ENCODE results near the gene SKA1.
A peak's percentile ranks its signal among the peaks of the same experiment; 100 is the strongest.
"Not testable (repeated sequence)": the region's sequence is repeated elsewhere in the genome, so short reads cannot be mapped to it uniquely, and the experiment has no call there.

The SKA1 gene

DNA sequence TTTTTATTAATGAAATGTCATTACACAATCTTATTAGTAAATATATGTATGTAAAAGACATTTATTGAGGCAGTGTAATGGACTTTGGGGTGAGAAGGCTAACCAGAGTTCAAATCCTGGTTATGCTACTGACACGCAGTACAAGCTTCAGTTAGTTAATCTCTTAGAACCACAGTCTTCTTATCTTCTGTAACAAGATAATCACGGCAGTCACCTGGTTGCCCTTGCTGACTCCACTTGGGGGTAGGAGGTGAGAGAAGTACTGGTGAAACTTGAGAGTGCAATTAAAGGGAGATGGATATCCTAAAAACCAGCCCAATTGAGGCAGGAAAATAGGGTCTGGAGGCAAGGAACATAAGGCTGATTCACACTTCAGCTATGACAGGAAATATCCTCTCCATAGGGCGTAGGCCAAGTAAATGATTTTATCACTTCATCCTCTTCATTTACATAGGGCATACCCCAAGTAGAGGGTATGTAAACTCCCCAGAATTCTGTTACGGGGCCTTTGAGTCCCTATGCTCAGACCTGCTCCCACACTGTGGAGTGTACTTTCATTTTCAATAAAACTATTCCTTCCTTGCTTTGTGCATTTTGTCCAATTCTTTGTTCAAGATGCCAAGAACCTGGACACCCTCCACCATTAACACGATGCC lies 21.3 kb downstream of the SKA1 start:
- DNase-seq: peak; percentile 42

DNA sequence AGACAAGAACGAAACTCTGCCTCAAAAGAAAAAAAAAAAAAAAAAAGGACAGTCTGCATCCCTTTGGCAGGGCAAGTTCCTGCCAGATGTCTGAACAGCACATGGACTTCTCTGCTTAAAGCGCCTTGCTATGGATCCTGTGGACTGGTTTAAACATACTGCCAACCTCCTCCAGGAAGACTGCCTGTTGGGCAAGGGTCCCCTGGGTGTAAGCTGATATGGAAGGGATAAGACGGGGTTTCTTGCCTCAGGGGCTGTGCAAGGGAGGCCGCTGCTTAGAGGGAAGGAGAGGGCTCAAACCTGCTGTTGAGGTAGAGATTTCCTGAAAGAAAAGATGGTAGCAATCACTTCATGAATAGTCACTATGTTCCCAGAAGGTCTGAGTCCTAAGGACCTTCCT lies 22.2 kb downstream of the SKA1 start:
- DNase-seq: no peak

DNA sequence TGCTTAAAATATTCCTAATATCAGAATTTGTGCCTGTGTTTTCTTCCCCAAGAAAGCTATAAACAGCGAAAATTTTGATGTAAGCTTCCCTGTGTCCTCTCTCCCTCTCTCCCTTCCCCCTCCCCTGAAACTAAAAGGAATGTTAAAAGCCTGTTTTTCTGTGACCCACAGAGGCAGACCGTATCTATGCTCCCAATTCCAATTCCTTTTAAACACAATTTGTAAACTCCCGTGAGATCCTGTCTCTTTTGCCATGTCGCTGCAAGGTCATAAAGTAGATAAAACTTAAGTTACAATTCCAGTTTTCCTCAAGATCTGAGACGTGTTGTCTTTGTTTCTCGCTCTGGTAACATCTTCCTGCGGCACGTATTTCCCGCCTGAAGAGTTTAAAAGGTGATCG lies 23.3 kb downstream of the SKA1 start:
- no peak for DNase-seq

DNA sequence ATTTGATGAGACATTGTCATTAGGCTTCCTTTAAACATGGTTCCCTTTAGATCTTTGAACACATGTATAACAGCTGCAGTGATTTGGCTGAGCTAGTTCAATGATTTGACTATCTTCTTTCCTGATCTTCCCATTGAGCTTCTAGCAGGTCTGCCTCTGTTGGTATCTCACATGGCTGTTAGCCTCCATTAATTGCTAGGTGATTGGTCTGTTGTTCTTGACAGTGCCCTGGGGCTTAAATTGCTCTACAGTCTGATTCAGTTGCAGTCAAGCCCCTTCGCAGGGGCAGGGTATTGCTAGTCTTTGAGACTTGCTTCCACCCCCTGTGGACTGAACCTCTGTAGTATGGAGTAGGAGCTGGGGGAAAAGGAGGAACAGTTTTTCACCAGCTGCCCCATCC lies 24.1 kb downstream of the SKA1 start:
- no peak for DNase-seq

DNA sequence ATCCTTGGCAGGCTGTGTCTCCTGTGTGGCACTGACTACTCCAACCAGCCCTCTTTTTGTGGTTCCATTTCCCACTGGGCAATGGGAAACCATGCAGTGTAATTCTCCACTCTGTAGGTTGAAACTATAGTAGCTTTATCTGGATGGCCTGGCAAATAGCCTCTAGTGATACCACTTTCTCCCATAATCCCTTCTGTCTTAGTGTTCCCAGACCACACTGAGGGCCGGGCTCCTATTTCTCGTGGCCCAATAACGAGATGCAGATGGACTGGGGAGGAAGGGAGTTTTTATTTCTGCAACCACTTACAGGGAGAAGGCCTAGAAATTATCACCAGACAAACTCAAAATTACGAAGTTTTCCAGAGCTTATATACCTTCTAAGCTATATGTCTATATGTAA lies 24.7 kb downstream of the SKA1 start:
- no peak for DNase-seq

DNA sequence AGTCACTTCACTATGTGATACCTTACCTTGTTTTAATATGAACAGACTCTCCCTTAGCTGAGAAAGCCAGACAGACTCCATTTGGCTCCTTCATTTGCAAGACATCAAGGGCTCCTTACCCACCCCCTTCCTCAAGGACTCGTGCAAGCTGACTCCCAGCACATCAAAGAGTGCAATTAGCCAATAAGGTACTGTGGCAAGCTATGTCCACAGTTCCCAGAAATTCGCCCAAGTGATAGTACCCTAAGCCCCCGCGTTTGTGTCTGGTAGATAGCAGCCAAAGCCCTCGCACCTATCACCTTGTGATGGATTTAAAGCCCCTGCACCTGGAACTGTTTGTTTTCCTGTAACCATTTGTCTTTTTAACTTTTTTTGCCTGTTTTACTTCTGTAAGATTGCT lies 25.6 kb downstream of the SKA1 start:
- DNase-seq: not testable (repeated sequence)

DNA sequence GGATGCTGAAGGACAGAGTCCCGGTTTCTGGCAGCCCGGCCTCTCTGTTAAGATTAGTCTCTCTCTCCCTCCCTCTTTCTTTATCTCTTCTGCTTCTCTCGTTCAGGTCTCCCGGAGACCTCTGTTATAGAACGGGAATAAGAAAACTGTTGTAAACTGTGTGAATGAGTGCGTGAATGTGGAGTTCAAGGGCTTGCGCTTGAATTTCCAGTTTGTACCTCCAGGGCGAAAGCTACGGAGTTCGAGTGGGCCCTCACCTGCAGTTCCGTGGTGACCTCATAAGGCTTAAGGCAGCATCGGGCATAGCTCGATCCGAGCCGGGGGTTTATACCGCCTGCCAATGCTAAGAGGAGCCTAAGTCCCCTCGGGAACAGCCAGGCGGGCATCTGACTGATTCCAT lies 26.4 kb downstream of the SKA1 start:
- no peak for DNase-seq

DNA sequence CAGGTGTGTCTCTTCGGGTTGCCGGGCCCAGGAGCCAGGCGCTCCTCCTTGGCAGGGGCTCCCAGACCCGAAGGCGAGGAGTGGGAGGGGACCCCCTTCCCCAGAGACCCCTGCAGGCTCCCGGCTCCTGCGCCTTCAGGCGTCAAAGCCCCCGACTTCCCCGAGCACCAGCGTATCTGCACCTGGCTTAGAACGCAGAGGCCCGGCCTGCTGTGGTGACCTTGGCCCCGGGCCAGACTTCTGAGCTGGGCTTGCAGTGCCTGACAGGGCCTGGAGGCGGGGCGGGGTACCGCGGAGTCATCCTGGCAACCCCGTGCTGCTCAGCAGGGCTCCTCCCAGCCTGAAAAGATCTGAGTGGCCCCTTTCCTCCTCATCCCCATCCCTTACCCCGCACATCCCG lies 27.0 kb downstream of the SKA1 start:
- DNase-seq: peak; percentile 86

DNA sequence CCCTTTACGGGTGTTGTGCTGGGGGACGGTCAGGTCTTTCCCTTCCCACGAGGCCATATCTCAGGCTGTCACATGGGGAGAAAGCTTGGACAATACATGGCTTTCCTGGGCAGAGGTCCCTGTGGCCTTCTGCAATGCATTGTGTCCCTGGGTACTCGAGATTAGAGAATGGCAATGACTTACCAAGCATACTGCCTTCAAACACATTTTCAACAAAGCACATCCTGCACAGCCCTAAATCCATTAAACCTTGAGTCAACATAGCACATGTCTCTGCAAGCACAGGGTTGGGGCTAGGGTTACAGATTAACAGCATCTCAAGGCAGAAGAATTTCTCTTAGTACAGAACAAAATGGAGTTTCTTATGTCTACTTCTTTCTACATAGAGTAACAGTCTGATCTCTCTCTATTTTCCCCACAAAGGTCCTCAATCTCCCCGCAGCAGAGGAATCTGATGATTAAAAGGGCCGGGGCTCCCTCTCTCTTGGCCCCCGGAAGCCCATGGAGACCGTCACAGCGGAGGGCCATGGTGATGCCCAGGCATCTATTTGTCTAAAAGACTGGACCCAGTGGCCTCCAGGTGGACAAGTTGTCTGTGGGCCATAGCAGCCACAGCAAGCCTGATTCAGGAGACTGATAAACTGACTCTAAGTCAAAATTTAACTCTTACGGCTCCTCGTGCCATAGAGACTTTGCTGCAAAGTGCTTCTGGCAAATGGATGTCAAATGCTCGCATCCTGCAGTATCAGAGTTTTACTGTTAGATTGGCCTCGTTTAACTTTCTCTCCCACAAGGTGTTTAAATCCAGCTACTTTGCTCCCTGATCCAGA lies 30.1 kb downstream of the SKA1 start:
- not testable (repeated sequence) for DNase-seq

DNA sequence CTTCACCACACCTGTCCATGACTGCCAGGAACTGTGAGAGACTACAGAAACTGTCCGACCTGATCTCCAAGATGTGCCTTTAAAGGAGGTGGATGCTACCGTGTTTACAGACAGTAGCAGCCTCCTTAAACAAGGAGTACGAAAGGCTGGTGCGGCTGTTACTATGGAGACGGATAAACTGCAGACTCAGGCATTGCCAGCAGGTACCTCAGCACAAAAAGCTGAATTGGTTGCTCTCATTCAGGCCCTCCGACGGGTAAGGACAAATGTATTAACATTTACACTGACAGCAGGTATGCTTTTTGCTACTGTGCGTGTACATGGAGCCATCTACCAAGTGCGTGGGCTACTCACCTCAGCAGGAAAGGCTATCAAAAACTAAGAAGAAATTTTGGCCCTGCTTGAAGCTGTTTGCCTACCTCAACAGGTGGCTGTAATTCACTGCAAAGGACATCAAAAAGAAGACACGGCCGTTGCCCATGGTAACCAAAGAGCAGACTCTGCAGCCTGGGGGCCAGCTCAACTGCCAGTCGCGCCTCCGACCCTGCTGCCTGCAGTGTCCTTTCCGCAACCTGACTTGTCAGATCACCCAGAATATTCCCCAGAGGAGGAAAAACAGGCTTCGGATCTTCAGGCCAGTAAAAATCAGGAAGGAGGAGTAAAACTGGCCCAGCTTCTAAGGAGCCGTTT lies 30.9 kb downstream of the SKA1 start:
- no peak for DNase-seq

DNA sequence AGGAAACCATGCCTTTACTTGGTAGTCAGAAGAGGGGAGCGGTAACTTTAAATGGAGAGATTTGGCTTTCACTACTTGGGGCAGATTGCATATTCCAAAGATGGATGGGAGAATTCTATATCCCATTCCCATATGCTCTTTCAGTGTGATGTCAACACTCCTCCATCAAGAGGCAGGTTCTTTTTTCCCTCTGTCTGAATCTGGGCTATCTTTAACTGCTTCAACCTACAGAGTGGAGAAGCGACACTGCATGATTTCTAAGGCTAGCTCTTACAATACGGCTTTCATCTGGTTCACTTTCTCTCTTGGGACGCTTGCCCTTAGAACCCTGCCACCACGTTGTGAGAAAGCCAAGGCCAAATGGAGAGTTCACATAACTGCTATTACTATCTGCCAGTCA lies 34.4 kb downstream of the SKA1 start:
- DNase-seq: no peak

DNA sequence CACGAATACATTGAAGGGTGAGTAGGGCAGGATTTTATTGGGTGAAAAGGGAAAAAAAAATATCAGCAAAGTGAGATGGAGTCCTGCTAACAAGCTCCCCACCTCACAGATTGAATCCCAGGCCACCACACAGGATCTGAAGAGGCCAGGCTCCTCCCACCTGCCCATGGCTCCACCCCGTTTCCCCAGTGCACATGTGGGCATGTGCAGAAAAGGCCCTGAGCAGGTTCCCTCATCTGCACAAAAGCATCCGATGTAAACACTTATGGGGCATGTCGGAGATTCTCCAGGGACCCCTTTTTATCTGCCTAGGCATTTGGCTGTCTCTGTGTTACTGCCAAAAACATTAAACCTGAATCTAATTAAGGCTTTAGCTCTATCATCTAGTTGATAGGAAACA lies 35.2 kb downstream of the SKA1 start:
- no peak for DNase-seq

DNA sequence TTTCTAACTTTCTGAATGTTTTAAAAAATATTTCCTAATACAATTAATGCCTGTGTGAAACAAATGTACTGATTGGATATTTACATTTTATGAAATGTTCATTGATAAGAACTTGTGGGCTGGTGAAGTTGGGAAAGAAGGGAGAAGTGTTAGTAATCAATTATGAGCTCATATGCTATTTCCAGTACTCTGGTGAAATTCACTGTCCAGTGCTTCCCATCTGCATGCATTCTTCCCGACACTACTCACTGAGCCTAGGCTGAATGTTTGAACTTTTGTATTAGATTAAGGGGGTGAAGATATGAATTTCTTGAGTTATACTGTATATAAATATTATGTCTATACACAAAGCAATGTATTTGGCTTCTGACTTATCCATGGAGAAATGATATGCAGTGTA lies 36.0 kb downstream of the SKA1 start:
- no peak for DNase-seq

DNA sequence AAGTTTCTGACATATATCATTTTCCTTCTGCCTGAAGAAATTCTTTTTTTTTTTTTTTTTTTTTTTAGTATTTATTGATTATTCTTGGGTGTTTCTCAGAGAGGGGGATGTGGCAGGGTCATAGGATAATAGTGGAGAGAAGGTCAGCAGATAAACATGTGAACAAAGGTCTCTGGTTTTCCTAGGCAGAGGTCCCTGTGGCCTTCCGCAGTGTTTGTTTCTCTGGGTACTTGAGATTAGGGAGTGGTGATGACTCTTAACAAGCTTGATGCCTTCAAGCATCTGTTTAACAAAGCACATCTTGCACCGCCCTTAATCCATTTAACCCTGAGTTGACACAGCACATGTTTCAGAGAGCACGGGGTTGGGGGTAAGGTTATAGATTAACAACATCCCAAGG lies 42.0 kb downstream of the SKA1 start:
- not testable (repeated sequence) for DNase-seq

DNA sequence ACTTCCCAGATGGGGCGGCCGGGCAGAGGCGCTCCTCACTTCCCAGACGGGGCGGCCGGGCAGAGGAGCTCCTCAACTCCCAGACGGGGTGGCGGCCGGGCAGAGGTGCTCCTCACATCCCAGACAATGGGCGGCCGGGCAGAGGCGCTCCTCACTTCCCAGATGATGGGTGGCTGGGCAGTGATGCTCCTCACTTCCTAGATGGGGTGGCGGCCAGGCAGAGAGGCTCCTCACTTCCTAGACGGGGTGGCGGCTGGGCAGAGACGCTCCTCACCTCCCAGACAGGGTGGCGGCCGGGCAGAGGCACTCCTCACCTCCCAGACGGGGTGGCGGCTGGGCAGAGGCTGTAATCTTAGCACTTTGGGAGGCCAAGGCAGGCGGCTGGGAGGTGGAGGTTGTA lies 42.9 kb downstream of the SKA1 start:
- not testable (repeated sequence) for DNase-seq

DNA sequence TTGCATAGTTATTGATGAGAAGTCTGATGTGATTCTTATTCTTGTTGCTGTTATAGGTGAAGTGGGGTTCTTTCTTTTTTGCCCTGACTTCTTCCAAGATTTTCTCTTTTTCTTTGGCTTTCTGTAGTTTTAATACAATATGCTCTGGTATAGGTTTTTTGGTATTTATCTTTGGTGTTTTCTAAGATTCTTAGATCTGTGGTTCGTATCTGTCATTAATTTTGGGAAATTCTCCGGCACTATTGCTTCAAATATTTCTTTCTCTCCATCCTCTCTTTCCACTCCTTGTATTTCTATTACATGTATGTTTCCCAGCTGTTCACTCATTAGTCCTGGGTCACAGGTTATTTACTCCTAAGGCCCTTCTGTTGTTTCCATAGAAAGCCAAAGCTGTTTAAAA lies 43.8 kb downstream of the SKA1 start:
- no peak for DNase-seq

DNA sequence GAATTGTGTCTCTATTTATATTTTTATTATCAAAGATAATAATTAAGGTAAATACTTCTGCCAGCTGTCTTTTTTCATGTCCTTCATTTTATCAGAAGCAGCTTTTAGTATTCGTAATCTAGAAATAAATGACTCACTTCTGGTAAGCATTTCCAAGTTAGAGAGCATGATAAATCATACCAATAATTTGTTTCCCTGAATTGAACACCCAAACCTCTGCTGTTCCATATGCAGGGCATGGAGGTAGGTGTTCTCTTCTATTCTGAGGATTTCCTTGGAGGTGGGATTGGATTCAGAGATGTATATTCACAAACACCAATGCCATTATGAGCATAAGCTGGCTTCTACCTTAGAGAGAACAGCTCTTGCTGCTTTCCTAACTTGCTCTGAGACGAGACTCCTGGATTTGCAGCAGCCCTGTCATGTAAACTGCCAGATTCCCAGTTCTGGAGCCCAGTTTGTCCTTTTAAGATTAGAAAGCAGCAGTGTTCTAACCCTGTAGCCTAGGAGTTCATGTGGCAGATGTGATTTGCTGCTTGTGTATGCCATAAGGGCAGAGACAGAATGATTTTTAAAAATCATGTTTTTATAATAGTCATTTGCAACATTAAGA lies 47.5 kb downstream of the SKA1 start:
- DNase-seq: no peak

DNA sequence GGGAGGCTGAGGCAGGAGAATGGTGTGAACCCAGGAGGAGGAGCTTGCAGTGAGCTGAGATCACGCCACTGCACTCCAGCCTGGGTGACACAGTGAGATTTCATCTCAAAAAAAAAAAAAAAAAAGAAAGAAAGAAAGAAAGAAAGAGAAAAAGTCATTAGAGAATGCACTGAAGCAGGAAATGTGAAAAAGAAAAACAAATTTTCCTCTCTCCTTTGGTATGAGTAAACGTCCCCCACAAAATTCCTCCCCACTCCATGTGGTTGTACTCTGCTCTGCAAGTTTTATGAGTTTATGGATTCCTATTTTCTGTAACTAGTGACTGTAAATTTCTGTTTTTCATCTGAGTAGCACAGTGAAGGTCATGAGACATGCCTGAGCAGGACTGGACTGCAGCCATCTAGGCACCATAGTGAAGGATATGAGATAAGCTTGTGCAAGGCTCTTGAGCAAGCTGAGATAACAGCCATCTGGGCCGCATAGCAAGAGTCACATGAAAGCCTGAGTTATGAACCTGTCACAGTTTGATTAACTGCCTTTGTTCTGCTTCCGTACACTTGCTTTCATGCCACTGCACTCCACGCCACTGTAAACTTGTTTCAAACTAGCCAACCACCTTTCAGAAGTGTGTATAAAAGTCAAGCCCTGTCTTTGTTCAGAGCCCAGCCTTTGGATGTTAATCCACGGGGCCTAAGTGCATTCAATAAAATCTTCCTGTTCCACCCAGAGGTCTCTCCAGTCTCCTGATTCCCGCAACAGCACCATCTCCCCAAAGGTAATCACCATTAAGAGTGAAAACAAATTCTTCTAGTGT lies 50.2 kb downstream of the SKA1 start:
- peak; percentile 96 for DNase-seq

DNA sequence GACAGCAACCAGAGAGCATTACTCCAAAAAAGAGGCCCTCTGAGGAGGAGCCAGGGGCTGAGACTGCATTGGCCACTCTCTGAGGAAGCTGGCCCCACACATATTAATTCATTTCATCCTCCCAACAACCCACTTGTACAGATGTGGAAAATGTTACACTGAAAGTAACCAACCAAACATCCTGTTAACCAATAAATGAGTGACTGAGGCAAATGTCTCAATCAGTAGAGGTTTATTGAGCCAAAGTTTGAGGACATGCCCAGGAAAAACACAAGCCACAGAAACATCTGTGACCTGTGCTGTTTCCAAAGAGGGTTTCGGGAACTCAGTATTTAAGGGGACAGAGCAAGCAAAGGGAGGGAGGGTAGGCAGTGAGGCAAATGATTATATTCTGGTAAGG lies 53.0 kb downstream of the SKA1 start:
- peak; percentile 13 for DNase-seq

DNA sequence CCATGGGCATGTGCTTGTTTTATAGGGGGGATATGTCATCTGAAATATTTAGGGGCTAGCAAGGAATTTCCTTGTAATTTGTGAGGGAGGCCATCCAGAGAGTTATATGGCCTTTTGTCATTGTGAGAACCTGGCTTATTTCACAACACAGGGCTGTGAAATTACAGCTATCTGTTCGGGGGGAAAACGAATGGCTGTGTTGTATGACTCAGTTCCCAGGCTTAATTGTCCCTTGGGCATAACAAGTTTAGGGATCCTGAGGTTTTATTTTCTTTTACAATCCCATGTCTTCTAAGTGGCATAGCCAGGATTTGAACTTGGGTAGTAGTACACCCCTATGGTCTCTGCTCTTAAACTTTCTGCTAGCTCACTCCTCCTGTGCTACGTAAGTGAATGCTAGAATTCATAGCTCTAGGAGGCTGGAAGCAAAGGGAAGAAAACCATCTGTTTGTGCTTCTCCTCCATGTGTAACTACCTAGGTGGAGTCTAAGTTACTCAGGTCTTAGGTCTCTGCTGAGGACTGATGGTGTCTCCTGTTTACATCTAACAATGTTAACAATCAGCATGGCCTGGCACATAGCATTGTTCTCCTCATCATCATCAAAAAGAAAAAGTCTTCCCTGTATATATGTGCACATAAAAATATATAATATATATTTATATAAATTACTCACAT lies 53.8 kb downstream of the SKA1 start:
- no peak for DNase-seq

DNA sequence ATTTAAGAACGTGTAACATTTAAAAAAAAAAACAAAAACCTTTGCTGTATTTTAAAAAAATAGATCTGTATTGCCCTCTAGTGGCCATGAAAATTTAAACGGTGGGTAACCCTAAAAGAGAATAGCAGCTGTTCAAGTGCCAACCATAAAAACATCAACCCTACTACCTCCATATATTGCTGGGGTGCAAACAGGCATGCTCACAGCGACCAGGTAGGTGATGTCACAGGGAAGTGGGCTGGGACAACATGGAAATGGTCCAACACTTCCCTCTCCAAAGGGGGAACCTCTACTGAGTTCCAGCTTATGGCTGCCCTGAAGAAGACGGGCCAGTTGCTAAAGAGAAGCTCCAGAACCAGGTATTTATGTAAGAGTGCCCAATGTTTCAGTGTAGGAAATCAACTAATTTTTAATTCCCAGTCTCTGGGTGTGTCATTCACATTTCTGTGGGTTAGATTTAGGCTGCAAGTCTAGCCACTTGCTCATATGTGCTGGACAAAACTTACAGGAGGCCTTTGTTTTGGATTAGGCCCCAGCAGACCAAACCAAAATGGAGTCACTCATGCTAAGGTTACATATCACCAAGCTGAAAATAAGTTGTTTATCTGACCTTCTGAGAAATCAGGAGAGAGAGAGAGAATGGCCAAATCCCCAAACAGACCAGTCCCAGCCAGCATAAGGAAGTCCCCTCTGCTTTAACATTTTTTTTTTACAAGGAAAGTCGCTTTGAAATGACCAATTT lies 54.5 kb downstream of the SKA1 start:
- DNase-seq: peak; percentile 81
